ENCODE results near the gene ZNF230. TPM values are rescaled to one million over a fixed set of nuclear protein-coding genes. Genes with fewer than 3 reads are reported as not detected.

ZNF230 gene
- total and polyA plus RNA-seq, 2 of the 8 experiments (the other 6 are each of a cell fraction or from before 2014, with no cell fraction given) = 1.5 to 3.6 TPM

- no peak overlapping the region for H3K14ac ChIP-seq (ENCODE audit: insufficient read length)
- H2BK5ac ChIP-seq (ENCODE audit: low read depth, low read length) = no peak overlapping the region
- peaks cover 0 to 2% (median 0%) of the 10 kb centered on the region in 4 experiments; a peak in 1 of 8 replicates for H3K36me3 ChIP-seq (ENCODE audit: control insufficient read depth in 2 of 4, insufficient read depth in 4 of 4, low read length in 3 of 4)
- CTCF ChIA-PET (ENCODE audit: partially characterized antibody) = no interaction called here
- H3K4me3 ChIP-seq (ENCODE audit: extremely low read depth in 1 of 4, insufficient read depth in 2 of 4, low read depth in 3 of 4, low read length in 4 of 4) = peak overlapping the region; percentile 85 to 96 (median 91)
- no peak overlapping the region for H2BK20ac ChIP-seq (ENCODE audit: low read length)
- H2AFZ ChIP-seq (ENCODE audit: low read length) = peak overlapping the region; percentile 100
- WGBS, 2 experiments (ENCODE audit: extremely low coverage in 1 of 2, insufficient coverage in 1 of 2, insufficient read length in 1 of 2, insufficient replicate concordance in 2 of 2, low coverage in 1 of 2, low lambda C conversion rate in 2 of 2, missing lambda C conversion rate in 1 of 2) = 24% methylated on average over 8 of the region's 8 CpGs; no CpG with 5 or more reads in 1 of the 2 experiments
- H3K4me2 ChIP-seq (ENCODE audit: insufficient read depth in 1 of 2, low read depth in 2 of 2, low read length in 2 of 2) = peak overlapping the region; percentile 80 to 87
- H3K18ac ChIP-seq (ENCODE audit: extremely low read depth, low read length) = no peak overlapping the region
- H4K20me1 ChIP-seq (replicated peaks in 1 of 2; ENCODE audit: control insufficient read depth in 1 of 2, insufficient read depth in 2 of 2, low read length in 2 of 2) = no peaks in the 10 kb centered on the region
- H3K4ac ChIP-seq (replicated peaks; ENCODE audit: insufficient read length, low read depth, low read length) = no peak overlapping the region
- no peak overlapping the region for H3K56ac ChIP-seq (replicated peaks; ENCODE audit: insufficient read length, low read depth, low read length)
- no peak overlapping the region for H2BK120ac ChIP-seq (replicated peaks; ENCODE audit: low read depth, low read length)
- no peak overlapping the region for H2AK5ac ChIP-seq (ENCODE audit: low read depth, low read length)
- H4K91ac ChIP-seq (replicated peaks; ENCODE audit: insufficient read length, low read length) = no peak overlapping the region
- H3K27ac ChIP-seq (ENCODE audit: low read depth, low read length) = no peak overlapping the region
- no peak overlapping the region for H4K8ac ChIP-seq (ENCODE audit: extremely low read depth, insufficient read depth, low read length)
- no peak overlapping the region for H4K5ac ChIP-seq (ENCODE audit: insufficient read length, low read depth, low read length)
- H3K23me2 ChIP-seq (ENCODE audit: low read depth, low read length) = peaks cover 9% of the 10 kb centered on the region
- peak overlapping the region; percentile 36 to 91 (median 50); a peak in 6 of 7 replicates for H3K9ac ChIP-seq (replicated peaks in 1 of 4; ENCODE audit: extremely low read depth in 1 of 4, low read depth in 3 of 4, low read length in 3 of 4)
- H3K27me3 ChIP-seq (replicated peaks in 1 of 4; ENCODE audit: control insufficient read depth in 3 of 4, extremely low read depth in 1 of 4, insufficient read depth in 3 of 4, low read length in 3 of 4) = no peaks in the 10 kb centered on the region
- peaks cover 0 to 3% (median 0%) of the 10 kb centered on the region in 4 experiments; a peak in 2 of 7 replicates for H3K4me1 ChIP-seq (replicated peaks in 1 of 4; ENCODE audit: control insufficient read depth in 3 of 4, insufficient read depth in 4 of 4, low read length in 3 of 4)
- no peak overlapping the region for H3K23ac ChIP-seq (ENCODE audit: insufficient read length)
- H3K79me1 ChIP-seq (ENCODE audit: low read depth, low read length) = no peaks in the 10 kb centered on the region
- no peaks in the 10 kb centered on the region for H3K9me3 ChIP-seq (ENCODE audit: insufficient read depth in 2 of 2, low read depth in 1 of 2, low read length in 1 of 2)
- no peaks in the 10 kb centered on the region for H3K79me2 ChIP-seq (ENCODE audit: control insufficient read depth in 1 of 2, insufficient read depth in 2 of 2, low read length in 2 of 2)
- H2BK12ac ChIP-seq (ENCODE audit: low read depth, low read length) = no peak overlapping the region
- TF ChIP-seq SIRT6 (IDR thresholded peaks at IDR 0.05; ENCODE audit: low read length) = no peak
- no peak for TF ChIP-seq POLR2A (IDR thresholded peaks at IDR 0.05; ENCODE audit: control extremely low read depth in 1 of 2, low read depth in 2 of 2, low read length in 2 of 2)
- TF ChIP-seq ZNF274 (IDR thresholded peaks at IDR 0.05; ENCODE audit: borderline replicate concordance, extremely low read depth, low read length) = no peak
- no peak for TF ChIP-seq CREB1 (IDR thresholded peaks at IDR 0.05)
- no peak for TF ChIP-seq CTBP2 (IDR thresholded peaks at IDR 0.05; ENCODE audit: borderline replicate concordance, insufficient read depth, insufficient read length, low read length)
- no peak for TF ChIP-seq EGR1 (IDR thresholded peaks at IDR 0.05; ENCODE audit: borderline replicate concordance, low read depth, low read length)
- TF ChIP-seq GABPA (IDR thresholded peaks at IDR 0.05; ENCODE audit: borderline replicate concordance, insufficient read depth, low read length) = no peak
- TF ChIP-seq SP4 (IDR thresholded peaks at IDR 0.05; ENCODE audit: low read length) = no peak
- no peak for TF ChIP-seq SAP30 (IDR thresholded peaks at IDR 0.05; ENCODE audit: insufficient read depth, insufficient replicate concordance, low read length)
- H2BK15ac ChIP-seq (ENCODE audit: low read length) = no peak overlapping the region
- FAIRE-seq (no peak), DNase-seq (ENCODE audit: low read depth in 1 of 2, low spot score in 2 of 2) (no peak)
- POLR2A ChIA-PET (ENCODE audit: partially characterized antibody) = interaction anchor here (1.0 to 1.5 kb wide), 3 partner anchors 18 to 110 kb away, joined by 3 to 4 read pairs (median 4); partner anchors contain the start of gene ZNF155
Observed at GRCh38 chr19:44002212-44002565, 568 bp upstream of the ZNF230 start.

Data from H1 (cell line).